Pancreas (tissue), 10 donors: Measurements from ENCODE around the gene LSM5. TPM values are rescaled to one million over a fixed set of nuclear protein-coding genes. Genes with fewer than 3 reads are reported as not detected.
"Not testable (repeated sequence)": the region's sequence is repeated elsewhere in the genome, so short reads cannot be mapped to it uniquely, and the experiment has no call there.

Source experiments
- ATAC-seq, 4 donors: fragments of 200-7000 bp; cut with Tn5 transposase; one replicate each; pipeline versions ENCODE4 v1.8.0 to v1.9.1; 2020; ENCODE audit warnings: mild to moderate bottlenecking in 4 of 4, moderate library complexity in 4 of 4
- DNase-seq, 6 donors: peaks; one replicate each; pipeline ENCODE4 v3.0.0-alpha.2; 2020
- FAIRE-seq: peaks from 2 replicates; lab custom pipeline; 2012; peaks lifted over from hg19 to GRCh38; lab: Jason Lieb, UNC
- H3K27ac ChIP-seq, 4 donors: fragments of 200-600 bp; sonication (generic); 1 replicate in 3 of 4; 2 replicates in 1 of 4; pipeline versions ENCODE4 v1.5.0 to v1.8.0; 2020
- H3K27me3 ChIP-seq, 4 donors: fragments of 200-600 bp; one replicate each; pipeline ENCODE4 v1.8.0; 2021
- H3K36me3 ChIP-seq, 3 donors: fragments of 200-600 bp; sonication (generic) in 1 of 3; one replicate each; pipeline versions ENCODE4 v1.5.0 to v1.8.0; 2020 to 2021
- H3K4me1 ChIP-seq, 3 donors: fragments of 200-600 bp; one replicate each; pipeline ENCODE4 v1.8.0; 2021
- H3K4me3 ChIP-seq, 4 donors: fragments of 200-600 bp; sonication (generic) in 2 of 4; one replicate each; pipeline versions ENCODE4 v1.5.0 to v1.8.0; 2020 to 2021
- H3K9me3 ChIP-seq, 4 donors: fragments of 200-600 bp; one replicate each; pipeline ENCODE4 v1.8.0; 2021
- CTCF ChIP-seq, 4 donors: fragments of 200-600 bp; sonication (generic) in 3 of 4; IDR thresholded peaks; one replicate each; pipeline versions ENCODE4 v1.5.0 to v1.8.0; 2021; ENCODE audit warnings: antibody characterized with exemption in 4 of 4
- WGBS, 2 donors: extraction: QIAGEN DNeasy Blood & Tissue Kit; methylation state at CpG; one replicate each; pipeline ENCODE4 v1.1.7; 2013; 5-methylcytosine and 5-hydroxymethylcytosine counted together
- intact Hi-C, 3 donors: fragments of 100-400 bp; cut with DNase I; formaldehyde crosslinking; loops; one replicate each; pipeline versions ENCODE4 v1.11.1 to v1.14.2; 2022
- polyA plus RNA-seq, 2 donors: library from polyadenylated mRNA; stranded (reverse); fragments of 200-250 nt; gene quantifications; one replicate each; pipeline ENCODE4 v1.2.3, GENCODE V29; 2013
- total RNA-seq, 6 donors: library from RNA; stranded (reverse); fragmentation: NEBNext Ultra II Directional in 4 of 6; extraction: Animal tissue kit (Norgen Biotek cat#: 25700) in 4 of 6; gene quantifications; one replicate each; pipeline versions ENCODE4 v1.2.1 to v1.2.4, GENCODE V29; 2021 to 2023
- donor health status: healthy with polysubstance abuse.
- donor health status: DM: no; HTN: no; CAD: no; lungs with moderate emphysema.
- donor health status: DM: no; HTN: no; CAD: no.
- donor health status: control.
- donor health status: control.
- donor health status: Bipolar disorder and iron deficiency.
- donor health status: DM: yes; HTN: yes; CAD: no.
- donor health status: DM: no; HTN: no; CAD: no.
- donor health status: DM: no; HTN: no; CAD: no.
- donor health status: DM: yes; HTN: yes; CAD: no.

LSM5 gene
- total and polyA plus RNA-seq, 8 donors: 14.8 to 47.6 (median 21.8) TPM

GRCh38 chr7:32506266-32507054 lies 16.3 kb upstream of the LSM5 start:
- FAIRE-seq: no peak

GRCh38 chr7:32502728-32503127 lies 12.5 kb upstream of the LSM5 start:
- Histone ChIP-seq H3K27ac (no peak overlapping the region), H3K27me3 (no peaks in the 10 kb centered on the region), H3K4me1 (peaks cover 0 to 11% (median 5%) of the 10 kb centered on the region in 3 donors), H3K4me3 (no peak overlapping the region), H3K9me3 (no peaks in the 10 kb centered on the region), H3K36me3 (no peaks in the 10 kb centered on the region)
- 56 to 62% methylated on average over 4 of the region's 4 CpGs for WGBS, 2 donors
- ATAC-seq (no peak), FAIRE-seq (no peak), DNase-seq (no peak)
- TF ChIP-seq CTCF (IDR thresholded peaks at IDR 0.05): no peak
- intact Hi-C loops: no loop called here

More at GRCh38 chr7:32506266-32507054, 16.3 kb upstream of the LSM5 start:
- intact Hi-C loops: no loop called here
- TF ChIP-seq CTCF (IDR thresholded peaks at IDR 0.05): no peak
- 94 to 96% methylated on average over 5 of the region's 5 CpGs for WGBS, 2 donors
- H3K36me3 ChIP-seq: no peaks in the 10 kb centered on the region
- ATAC-seq: no peak
- H3K4me3 ChIP-seq: no peak overlapping the region
- no peak for DNase-seq
- H3K9me3 ChIP-seq: no peaks in the 10 kb centered on the region
- H3K27ac ChIP-seq: no peak overlapping the region
- H3K27me3 ChIP-seq: no peaks in the 10 kb centered on the region
- peaks cover 0 to 2% (median 0%) of the 10 kb centered on the region in 3 donors for H3K4me1 ChIP-seq

- FAIRE-seq (no peak), ATAC-seq (no peak), DNase-seq (no peak)
- H3K4me1 ChIP-seq: peaks cover 0 to 20% (median 8%) of the 10 kb centered on the region in 3 donors
- no peaks in the 10 kb centered on the region for H3K9me3 ChIP-seq
- no peak for TF ChIP-seq CTCF (IDR thresholded peaks at IDR 0.05)
- WGBS, 2 donors: 91 to 92% methylated on average over 1 of the region's 1 CpG
- H3K36me3 ChIP-seq: no peaks in the 10 kb centered on the region
- H3K27ac ChIP-seq: no peak overlapping the region
- H3K4me3 ChIP-seq: no peak overlapping the region
- intact Hi-C loops: no loop called here
- no peaks in the 10 kb centered on the region for H3K27me3 ChIP-seq
Measured at GRCh38 chr7:32501522-32501921, 11.3 kb upstream of the LSM5 start.

GRCh38 chr7:32500922-32501341 lies 10.8 kb upstream of the LSM5 start:
- TF ChIP-seq CTCF (IDR thresholded peaks at IDR 0.05): no peak
- no peak overlapping the region for H3K27ac ChIP-seq
- intact Hi-C loops: no loop called here
- no peaks in the 10 kb centered on the region for H3K9me3 ChIP-seq
- H3K27me3 ChIP-seq: no peaks in the 10 kb centered on the region
- FAIRE-seq (no peak), ATAC-seq (peak in 3 of 4 donors; percentile 21 to 56 (median 35)), DNase-seq (no peak)
- WGBS, 2 donors: 63 to 68% methylated on average over 1 of the region's 1 CpG
- peaks cover 0 to 23% (median 11%) of the 10 kb centered on the region in 3 donors for H3K4me1 ChIP-seq
- H3K4me3 ChIP-seq: no peak overlapping the region
- no peaks in the 10 kb centered on the region for H3K36me3 ChIP-seq

GRCh38 chr7:32500216-32500615 lies 10.0 kb upstream of the LSM5 start:
- DNase-seq, H3K27me3 ChIP-seq, H3K9me3 ChIP-seq, H3K27ac ChIP-seq, ATAC-seq, H3K36me3 ChIP-seq, FAIRE-seq, intact Hi-C loops, H3K4me3 ChIP-seq: not testable (repeated sequence)
- WGBS, 2 donors: 96 to 100% methylated on average over 1 of the region's 1 CpG
- peaks cover 0 to 23% (median 11%) of the 10 kb centered on the region in 3 donors for H3K4me1 ChIP-seq

GRCh38 chr7:32499755-32500154 lies 9.6 kb upstream of the LSM5 start:
- DNase-seq, FAIRE-seq, H3K27ac ChIP-seq, intact Hi-C loops, H3K36me3 ChIP-seq, H3K9me3 ChIP-seq, H3K27me3 ChIP-seq, H3K4me3 ChIP-seq, ATAC-seq: not testable (repeated sequence)
- peaks cover 0 to 23% (median 11%) of the 10 kb centered on the region in 3 donors for H3K4me1 ChIP-seq
- WGBS, 2 donors: 82 to 88% methylated on average over 2 of the region's 2 CpGs
